Measurements from ENCODE around the gene POU2F1.

Gene POU2F1

DNA sequence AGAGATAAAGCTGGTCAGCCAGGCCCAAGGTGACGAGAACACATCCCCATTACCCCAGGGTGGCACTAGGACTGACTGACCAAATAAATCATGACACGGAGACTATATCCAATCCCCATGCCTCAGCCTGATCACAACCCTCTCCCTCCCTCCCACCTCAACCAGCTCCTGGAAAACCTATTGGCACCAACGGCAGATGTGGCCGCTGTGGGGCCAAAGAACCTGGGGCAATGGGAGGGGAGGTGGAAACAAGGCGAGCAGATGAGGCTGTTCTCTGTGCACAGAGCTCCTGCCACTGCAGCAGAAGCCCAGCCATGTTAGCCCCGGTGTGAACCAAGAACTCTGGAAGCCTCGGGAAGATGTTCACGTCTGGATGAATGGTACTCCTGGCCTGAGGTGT lies 220.1 kb downstream of the POU2F1 start:
- in situ Hi-C loops (cut with HindIII; ENCODE audit: low sequenced_read_pairs): loop anchor here (25.0 kb wide), 1 partner anchor 378 kb away; no protein-coding TSS in a partner anchor

DNA sequence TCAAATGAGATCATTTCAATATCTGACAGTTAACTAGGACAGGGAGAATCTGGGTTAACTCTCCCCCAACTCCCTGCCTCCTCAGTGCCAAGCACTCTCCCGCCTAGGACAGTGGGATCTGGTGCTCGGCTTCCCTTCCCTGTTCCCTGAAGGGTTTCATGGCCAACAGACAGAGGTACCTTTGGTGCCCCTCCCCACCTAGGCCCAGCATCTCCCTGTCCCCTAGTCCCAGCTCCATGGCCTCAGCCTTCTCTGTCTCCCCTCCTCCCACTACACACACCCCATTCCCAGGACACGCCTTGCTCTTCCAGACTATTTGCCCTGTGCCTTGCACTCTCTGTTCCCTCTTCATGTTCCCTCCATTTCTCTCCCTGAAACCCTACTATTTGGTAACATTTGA lies 220.5 kb downstream of the POU2F1 start:
- H3K4me3 ChIP-seq (ENCODE audit: low read depth, low read length): no peak overlapping the region
- TF ChIP-seq, protein P1, sequence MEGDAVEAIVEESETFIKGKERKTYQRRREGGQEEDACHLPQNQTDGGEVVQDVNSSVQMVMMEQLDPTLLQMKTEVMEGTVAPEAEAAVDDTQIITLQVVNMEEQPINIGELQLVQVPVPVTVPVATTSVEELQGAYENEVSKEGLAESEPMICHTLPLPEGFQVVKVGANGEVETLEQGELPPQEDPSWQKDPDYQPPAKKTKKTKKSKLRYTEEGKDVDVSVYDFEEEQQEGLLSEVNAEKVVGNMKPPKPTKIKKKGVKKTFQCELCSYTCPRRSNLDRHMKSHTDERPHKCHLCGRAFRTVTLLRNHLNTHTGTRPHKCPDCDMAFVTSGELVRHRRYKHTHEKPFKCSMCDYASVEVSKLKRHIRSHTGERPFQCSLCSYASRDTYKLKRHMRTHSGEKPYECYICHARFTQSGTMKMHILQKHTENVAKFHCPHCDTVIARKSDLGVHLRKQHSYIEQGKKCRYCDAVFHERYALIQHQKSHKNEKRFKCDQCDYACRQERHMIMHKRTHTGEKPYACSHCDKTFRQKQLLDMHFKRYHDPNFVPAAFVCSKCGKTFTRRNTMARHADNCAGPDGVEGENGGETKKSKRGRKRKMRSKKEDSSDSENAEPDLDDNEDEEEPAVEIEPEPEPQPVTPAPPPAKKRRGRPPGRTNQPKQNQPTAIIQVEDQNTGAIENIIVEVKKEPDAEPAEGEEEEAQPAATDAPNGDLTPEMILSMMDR (IDR thresholded peaks at IDR 0.05; ENCODE audit: low read depth, low read length): no peak
- no peak for DNase-seq (ENCODE audit: low read depth, low spot score)
- in situ Hi-C loops (cut with HindIII; ENCODE audit: low sequenced_read_pairs): loop anchor here (25.0 kb wide), 1 partner anchor 379 kb away; no protein-coding TSS in a partner anchor

More for the DNA sequence above, 220.1 kb downstream of the POU2F1 start:
- H3K4me3 ChIP-seq (ENCODE audit: low read depth, low read length): no peak overlapping the region
- TF ChIP-seq, protein P1 (IDR thresholded peaks at IDR 0.05; ENCODE audit: low read depth, low read length): no peak
- no peak for DNase-seq (ENCODE audit: low read depth, low spot score)

DNA sequence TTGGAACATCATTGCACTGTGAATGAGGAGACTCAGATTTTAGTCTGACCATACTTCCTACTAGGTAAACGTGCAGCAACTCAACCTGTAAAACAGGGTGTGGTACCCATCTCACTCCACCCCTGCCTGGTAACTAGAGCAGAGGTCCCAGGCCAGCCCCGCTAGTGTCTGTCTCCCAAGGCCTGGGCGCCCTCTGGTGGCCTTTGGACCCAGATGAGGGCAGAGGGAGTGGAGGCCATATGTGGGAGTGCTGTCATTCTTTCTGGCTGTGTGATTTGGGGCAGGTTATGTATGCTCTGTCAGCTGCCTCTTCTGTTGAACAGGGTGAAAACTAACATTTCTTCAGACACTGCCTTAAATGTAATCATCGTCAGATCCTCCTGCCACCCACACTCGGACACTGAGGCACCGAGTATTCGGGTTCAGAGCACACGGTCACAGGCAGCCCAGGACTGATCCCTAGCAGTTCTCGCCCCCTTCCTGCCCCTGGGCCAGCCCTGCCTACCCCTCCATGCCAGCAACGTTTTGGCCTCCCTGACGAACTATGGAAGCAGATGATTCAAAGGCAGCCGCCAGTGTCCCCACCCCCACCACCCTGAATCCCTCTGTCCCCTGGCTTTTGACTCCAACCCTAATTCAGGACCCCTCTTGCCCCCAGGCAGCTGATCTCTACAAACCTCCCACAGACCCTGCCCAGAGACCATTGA lies 221.6 kb downstream of the POU2F1 start:
- TF ChIP-seq, protein P1 (IDR thresholded peaks at IDR 0.05; ENCODE audit: low read depth, low read length): peak; percentile 90
- no peak overlapping the region for H3K4me3 ChIP-seq (ENCODE audit: low read depth, low read length)
- DNase-seq (ENCODE audit: low read depth, low spot score): peak; percentile 64
- in situ Hi-C loops (cut with HindIII; ENCODE audit: low sequenced_read_pairs): loop anchor here (25.0 kb wide), 1 partner anchor 380 kb away; no protein-coding TSS in a partner anchor

DNA sequence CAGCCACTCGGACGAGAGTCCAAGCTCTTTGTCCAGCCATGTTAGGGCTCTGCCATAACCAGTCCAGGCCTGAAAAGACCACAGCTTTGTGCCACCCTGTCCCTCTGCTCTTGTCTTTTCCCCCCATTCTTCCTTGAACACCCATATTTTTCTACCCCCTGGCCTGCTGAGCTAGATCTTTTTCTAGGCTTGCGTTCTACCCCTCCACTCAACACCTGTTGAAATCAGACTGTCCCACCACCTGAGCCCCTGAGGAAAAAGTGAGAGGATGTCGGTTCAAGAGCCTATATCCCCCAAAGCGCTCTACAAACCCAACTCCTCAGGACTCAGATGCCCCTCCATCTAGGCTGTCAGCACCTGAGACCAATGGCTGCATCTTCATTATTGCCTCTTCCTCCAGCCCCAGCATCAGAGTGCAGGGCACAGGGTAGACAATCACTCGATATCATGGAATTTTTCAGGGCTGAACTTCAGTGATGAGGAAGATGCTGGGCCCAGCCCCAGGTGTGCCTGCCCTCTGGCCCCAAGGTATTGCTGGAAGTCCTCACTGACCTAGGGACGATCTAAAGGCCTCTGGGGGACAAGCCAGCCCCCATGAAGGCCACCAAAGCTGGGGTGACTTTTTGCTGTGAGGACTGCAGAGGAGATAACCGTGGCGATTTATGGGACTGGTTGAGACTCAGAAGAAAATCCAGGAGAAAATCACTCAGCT lies 222.3 kb downstream of the POU2F1 start:
- H3K4me3 ChIP-seq (ENCODE audit: low read depth, low read length): no peak overlapping the region
- TF ChIP-seq, protein P1 (IDR thresholded peaks at IDR 0.05; ENCODE audit: low read depth, low read length): no peak
- DNase-seq (ENCODE audit: low read depth, low spot score): no peak
- in situ Hi-C loops (cut with HindIII; ENCODE audit: low sequenced_read_pairs): loop anchor here (25.0 kb wide), 1 partner anchor 381 kb away; no protein-coding TSS in a partner anchor

DNA sequence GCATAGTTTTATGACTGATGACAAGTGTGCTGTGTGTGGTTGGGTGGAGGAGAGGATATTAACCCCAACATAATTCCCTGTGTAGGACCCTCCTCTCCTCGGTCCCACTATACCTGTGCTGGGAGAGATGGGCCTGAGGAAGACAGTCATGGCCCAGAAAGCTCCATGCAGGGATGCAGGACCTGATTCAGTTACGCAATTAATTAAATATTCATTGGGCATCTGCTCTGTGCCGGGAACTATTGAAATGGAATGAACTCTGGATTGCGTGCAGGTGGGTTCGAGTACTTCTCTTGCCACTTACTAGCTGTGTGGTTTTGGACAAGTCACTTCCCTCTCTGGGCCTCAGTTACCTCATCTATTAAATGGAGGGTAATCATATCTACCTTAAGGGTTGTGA lies 223.1 kb downstream of the POU2F1 start:
- TF ChIP-seq, protein P1 (IDR thresholded peaks at IDR 0.05; ENCODE audit: low read depth, low read length): no peak
- DNase-seq (ENCODE audit: low read depth, low spot score): no peak
- in situ Hi-C loops (cut with HindIII; ENCODE audit: low sequenced_read_pairs): loop anchor here (25.0 kb wide), 1 partner anchor 381 kb away; no protein-coding TSS in a partner anchor
- H3K4me3 ChIP-seq (ENCODE audit: low read depth, low read length): no peak overlapping the region

DNA sequence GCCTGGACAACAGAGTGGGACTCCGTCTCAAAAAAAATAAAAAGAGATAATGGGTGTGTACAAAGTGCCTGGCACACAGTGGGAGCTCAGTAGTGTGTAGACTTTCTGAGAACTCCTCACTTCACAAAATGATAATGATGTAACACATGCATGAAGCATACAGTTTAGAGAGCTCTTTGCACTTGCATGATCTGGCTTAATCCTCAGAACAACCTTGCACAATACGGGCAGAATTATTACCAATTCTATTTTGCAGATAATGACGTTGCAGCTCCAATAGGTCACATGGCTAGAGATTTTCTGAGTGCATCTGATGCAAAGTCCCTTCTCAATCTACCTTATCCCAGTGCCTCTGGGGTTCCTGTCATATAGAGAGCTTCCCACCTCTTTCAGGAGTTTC lies 226.3 kb downstream of the POU2F1 start:
- no peak for DNase-seq (ENCODE audit: low read depth, low spot score)
- H3K4me3 ChIP-seq (ENCODE audit: low read depth, low read length): no peak overlapping the region
- TF ChIP-seq, protein P1 (IDR thresholded peaks at IDR 0.05; ENCODE audit: low read depth, low read length): no peak
- in situ Hi-C loops (cut with HindIII; ENCODE audit: low sequenced_read_pairs): loop anchor here (25.0 kb wide), 1 partner anchor 385 kb away; no protein-coding TSS in a partner anchor

Data from astrocyte of the spinal cord (primary cell).